GM21360 (cell line): ENCODE measurements around the gene UFD1.

Experiments
- ATAC-seq: cut with Tn5 transposase; IDR thresholded peaks from one replicate; pipeline ENCODE4 v1.9.1; 2021; ENCODE audit warnings: mild to moderate bottlenecking, moderate library complexity; ENCODE audit not compliant: unreplicated experiment

The UFD1 gene

GRCh38 chr22:19402642-19403191, 76.3 kb downstream of the UFD1 start:
- no peak for ATAC-seq

GRCh38 chr22:19401483-19401882, 77.5 kb downstream of the UFD1 start:
- no peak for ATAC-seq

- no peak for ATAC-seq
Observed at GRCh38 chr22:19400881-19401280, 78.1 kb downstream of the UFD1 start.
